NCI-H2227 treated with DMSO at 0.1 percent for 48 hours (cell line): ENCODE results near the gene CTSW.
"Not testable (repeated sequence)": the region's sequence is repeated elsewhere in the genome, so short reads cannot be mapped to it uniquely, and the experiment has no call there.

Experiments
- DNase-seq: peaks from one replicate; lab custom pipeline; 2025; lab: John Stamatoyannopoulos, UW

The CTSW gene, protein sequence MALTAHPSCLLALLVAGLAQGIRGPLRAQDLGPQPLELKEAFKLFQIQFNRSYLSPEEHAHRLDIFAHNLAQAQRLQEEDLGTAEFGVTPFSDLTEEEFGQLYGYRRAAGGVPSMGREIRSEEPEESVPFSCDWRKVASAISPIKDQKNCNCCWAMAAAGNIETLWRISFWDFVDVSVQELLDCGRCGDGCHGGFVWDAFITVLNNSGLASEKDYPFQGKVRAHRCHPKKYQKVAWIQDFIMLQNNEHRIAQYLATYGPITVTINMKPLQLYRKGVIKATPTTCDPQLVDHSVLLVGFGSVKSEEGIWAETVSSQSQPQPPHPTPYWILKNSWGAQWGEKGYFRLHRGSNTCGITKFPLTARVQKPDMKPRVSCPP

DNA sequence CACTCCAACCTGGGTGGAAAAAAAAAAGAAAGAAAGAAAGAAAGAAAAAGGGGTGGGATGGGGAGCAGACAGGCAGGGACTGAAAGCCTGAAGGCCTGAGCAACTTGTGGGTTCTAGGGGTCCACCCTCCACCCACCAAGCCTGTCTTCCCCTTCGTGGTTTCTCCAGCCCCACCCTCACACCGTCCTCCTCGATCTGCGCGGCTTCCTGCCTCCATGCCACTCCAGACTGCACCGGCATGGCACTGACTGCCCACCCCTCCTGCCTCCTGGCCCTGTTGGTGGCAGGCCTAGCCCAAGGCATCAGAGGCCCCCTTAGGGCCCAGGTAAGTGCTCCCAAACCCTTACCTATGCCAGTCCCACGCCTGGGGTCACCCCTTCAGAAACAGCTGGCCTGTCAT is at the start of gene CTSW:
Gene CTSW, plus strand, starts transcription at position 221 of the 400 bp plus-strand sequence. Its CDS starts 18 bp downstream, at position 239.
- no peak for DNase-seq

DNA sequence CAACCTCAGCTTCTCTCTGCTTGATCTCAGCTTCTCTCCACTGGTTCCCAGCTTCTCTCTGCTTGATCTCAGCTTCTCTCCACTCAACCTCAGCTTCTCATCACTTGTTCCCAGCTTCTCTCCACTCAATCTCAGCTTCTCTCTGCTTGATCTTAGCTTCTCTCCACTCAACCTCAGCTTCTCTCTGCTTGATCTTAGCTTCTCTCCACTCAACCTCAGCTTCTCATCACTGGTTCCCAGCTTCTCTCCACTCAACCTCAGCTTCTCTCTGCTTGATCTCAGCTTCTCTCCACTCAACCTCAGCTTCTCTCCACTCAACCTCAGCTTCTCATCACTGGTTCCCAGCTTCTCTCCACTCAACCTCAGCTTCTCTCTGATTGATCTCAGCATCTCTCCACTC is 47.4 kb upstream of the CTSW start:
- not testable (repeated sequence) for DNase-seq

DNA sequence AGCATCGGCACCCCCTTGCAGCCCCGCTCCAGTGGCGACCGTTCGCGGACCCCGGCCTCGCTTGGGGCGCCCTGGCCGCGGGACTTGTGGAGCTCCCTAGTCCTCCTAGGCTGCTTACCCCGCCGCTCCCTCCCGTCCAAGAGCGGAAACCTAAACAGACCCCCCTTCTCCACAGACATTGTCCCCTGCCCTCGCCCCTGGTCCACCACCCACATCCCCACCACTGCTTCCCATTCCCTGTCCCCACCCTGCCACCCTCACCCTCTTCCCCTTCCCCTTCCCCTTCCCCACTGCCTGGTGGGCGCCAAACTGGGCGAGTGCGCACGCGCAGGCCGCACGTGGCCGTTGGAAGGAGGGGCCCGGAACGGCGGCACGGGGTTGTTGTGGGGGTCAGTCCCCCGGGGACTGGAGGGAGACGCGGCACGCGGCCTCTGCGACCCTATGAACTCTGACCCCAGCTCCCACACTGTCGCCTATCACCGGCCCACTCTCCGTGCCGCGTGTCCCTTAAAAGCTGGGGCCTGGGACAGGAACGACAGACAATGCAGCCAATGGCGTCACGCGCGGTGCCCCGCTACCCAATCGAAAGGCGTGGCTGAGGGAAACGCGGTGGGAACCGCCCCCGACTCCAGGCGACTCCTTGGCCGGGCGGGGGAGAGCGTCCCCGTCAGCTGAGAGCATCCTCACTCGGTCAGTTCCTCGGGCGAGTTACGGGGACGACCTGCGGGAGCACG is 46.2 kb upstream of the CTSW start, which contains the start of gene SNX32:
Gene SNX32, plus strand, starts transcription at position 667 of the 734 bp plus-strand sequence. CDS start 103 bp downstream, outside the sequence.
- peak; percentile 95 for DNase-seq

DNA sequence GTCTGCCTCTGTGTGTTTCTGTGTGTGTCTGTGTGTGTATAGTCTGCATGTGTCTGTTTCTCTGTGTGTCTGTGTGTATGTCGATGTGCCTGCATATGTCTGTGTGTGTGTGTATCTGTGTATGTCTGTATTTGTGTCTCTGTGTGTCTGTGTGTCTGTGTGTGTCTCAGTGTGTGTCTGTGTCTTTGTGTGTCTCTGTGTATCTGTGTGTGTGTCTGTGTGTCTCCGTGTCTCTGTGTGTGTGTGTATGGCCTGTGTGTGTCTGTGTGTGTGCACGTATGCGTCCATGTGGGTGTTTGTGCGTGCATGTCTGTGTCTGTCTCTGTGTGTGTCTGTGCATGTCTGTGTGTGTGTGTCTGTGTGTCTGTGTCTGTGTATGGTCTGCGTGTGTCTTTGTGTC is 45.4 kb upstream of the CTSW start:
- no peak for DNase-seq

DNA sequence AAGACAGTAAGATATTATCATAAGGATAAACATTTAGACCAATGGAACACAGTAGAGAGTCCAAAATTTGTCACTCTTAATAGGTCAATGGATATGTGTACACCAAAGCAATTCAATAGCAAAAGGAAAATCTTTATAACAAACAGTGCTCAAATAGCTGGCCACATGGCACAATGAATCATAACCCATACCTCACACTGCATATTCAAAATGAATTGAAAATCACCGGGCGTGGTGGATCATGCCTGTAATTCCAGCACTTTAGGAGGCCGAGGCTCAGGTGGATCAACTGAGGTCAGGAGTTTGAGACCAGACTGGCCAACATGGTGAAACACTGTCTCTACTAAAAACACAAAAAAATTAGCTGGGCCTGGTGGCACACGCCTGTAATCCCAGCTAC is 37.5 kb upstream of the CTSW start:
- DNase-seq, result no peak

DNA sequence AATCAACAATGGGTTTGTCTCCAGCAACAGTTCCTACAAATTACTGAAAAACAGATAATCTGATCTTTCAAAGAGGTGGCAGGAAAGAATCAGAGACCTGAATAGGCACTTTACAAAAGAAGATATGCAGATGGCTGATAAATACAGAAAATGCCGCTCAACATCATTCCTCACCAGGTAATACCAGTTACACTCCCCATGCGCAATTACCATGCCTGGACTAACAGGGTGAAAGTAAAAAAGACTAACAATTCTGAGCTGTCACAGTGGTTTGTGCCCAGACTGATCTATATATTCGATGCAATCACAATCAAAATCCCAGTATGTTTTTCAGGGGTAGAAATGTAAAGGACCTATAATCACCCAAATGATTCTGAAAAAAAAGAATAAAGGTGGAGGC is 35.8 kb upstream of the CTSW start:
- DNase-seq, result no peak

DNA sequence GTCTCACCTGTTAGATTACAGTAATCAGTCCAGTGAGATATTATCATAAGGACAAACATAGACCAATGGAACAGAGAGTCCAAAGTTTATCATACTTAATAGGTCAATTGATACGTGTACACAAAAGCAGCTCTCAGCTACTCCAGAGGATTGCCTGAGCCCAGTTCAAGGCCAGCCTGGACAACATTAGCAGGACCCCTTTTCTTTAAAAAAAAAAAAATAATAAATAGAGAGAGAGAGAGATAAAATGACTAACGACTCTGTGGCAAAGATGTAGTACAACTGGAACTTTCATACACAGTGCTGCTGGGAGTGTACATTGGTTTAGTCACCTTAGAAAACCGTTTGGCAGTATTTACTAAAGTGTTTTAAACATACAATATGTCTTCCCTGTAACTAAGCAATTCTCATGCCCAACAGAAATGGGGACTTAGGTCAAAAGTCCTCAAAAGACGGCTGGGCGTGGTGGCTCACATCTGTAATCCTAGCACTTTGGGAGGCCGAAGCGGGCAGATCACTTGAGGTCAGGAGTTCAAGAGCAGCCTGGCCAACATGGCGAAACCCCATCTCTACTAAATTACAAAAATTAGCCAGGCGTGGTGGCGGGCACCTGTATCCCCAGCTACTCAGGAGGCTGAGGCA is 35.3 kb upstream of the CTSW start:
- no peak for DNase-seq

DNA sequence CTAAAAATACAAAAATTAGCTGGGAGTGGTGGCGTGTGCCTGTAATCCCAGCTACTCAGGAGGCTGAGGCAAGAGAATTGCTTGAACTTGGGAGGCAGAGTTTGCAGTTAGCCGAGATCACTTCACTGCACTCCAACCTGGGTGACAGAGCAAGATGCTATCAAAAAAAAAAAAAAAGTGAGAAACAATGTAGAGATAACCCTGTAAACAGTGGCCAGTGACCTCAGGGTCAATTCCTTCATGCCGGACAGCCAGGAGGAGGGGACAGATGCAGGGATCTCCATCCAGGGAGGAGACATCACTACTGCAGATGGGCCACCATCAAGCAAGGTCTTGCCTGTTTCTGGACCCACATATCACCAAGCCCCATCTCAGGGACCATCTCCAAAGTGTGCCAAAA is 31.9 kb upstream of the CTSW start:
- no peak for DNase-seq

DNA sequence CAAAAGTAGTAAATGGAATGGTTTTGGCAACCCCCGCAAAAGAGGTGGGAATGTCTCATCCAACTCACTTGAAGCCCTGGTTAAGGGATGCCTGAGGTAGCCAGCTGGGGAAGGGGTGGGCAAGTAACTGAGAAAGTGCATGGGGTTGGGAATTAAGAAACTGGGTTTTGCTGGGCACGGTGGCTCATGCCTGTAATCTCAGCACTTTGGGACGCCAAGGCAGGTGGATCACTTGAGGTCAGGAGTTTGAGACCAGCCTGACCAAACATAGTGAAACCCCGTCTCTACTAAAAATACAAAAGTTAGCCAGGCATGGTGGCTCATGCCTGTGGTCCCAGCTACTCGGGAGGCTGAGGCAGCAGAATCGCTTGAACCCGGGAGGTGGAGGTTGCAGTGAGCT is 30.9 kb upstream of the CTSW start:
- not testable (repeated sequence) for DNase-seq

DNA sequence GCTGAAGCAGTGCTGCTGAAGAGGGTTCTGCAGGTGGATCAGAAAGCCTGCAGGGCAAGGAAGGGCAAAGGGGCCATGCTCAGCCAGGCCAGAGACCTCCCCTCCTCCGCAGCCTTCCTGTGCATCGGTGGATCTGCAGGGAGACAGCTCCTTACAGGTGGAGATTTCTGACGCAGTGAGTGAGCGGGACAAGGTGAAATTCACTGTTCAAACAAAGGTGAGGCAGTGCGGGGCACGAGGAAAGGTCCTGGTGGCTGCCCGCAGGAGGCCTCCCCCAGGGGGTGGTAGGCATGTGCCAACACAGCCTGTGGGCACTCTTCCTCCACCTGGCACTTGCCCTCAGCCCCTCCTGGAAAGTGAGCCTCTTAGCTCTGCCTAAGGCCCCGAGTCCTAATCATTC is 30.3 kb upstream of the CTSW start:
- DNase-seq, result no peak

DNA sequence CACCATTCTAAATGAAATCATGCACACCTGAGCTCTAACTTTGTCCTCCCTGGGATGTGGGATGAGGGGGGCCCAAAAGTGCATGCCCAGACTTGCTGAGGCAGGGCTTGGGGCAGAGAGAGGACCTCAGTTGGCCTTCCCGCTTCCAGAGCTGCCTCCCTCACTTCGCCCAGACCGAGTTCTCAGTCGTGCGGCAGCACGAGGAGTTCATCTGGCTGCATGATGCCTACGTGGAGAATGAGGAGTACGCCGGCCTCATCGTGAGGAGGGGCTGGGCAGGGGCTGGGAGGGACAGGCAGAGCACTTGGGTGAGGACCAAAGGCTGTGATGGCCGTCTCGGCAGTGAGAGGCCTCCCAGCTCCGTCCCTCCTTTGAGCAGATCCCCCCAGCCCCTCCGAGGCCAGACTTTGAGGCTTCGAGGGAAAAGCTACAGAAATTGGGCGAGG is 29.8 kb upstream of the CTSW start:
- DNase-seq, result no peak

DNA sequence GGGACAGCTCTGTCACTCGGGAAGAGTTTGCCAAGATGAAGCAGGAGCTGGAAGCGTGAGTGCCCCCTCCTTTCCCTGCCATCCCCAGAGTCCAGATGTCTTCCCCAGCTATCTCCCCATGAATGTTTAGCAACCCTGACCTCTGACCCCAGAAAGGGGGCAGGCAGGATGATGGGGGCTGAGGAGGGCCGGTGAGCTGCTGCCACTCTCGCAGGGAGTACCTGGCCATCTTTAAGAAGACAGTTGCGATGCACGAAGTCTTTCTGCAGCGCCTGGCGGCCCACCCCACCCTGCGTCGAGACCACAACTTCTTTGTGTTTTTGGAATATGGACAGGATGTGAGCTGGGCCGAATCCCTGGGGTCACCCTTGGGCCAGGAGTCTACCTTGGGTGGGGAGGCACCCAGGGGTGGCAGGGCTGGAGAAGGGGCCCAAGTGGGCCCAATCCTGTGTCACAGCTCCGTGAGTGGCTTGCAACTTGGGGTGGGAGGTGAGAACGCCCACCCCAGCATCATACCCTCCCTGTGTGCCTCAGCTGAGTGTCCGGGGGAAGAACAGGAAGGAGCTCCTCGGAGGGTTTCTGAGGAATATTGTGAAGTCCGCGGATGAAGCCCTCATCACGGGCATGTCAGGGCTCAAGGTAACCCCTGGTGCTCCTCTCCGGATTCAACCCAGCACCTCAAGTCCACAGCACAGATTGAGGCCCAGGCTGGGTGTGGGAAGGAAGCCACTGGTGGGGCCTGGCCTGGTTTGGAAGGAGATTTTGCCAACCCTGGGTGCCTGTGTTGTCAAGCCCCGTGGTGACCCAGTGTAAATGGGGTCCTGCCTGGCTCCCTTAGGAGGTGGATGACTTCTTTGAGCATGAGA is 29.2 kb upstream of the CTSW start:
- no peak for DNase-seq

DNA sequence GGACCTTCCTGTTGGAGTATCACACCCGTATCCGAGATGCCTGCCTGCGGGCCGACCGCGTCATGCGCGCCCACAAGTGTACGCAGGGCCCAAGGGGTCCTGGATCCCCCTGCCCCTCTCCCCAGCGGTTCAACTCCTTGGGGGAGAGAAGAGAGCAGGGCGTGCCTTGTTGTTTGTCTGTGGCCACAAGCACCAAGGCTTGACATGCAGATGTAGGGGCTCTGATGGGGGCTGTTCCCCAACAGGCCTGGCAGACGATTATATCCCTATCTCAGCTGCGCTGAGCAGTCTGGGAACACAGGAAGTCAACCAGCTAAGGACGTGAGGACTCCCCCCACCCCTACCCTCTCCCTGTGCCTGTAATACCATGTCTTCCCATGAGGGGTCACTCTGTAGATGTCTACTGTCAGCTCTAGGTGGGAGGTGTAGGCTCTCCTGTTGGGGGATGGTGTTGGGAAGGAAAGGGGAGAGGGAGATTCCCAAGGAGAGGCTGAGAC is 28.5 kb upstream of the CTSW start:
- DNase-seq, result no peak

DNA sequence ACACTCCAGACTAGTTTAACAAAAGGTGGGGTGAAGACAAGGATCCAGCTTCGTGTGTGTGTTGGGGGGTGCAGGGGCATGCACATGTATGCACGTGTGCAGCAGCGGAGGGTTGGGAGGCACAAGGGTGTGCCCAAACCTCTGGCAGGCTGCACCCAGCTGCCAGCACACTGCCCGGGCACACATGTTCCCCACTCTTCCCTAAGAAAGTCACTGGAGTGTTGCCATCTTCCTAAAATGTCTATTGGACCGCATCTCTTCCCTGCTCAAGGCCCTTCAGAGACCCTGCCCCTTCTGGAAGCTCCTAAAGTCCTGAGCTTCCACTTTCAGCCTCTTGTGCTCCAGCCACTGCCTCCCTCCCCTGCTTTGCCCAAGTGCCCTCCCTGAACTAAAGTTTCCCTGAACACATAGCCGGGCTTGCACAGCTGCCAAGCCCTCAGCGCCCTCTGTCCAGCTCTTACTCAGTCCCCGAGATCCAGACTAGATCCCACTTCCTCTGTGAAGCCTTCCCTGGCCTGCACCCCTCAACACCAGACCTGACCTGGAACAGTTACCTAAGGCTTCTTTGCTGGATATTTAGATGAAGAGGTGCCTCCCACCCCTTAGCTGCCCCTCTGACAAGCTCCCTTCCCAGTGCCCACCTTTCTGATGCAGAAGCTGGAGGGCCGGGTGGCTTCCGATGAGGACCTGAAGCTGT is 27.7 kb upstream of the CTSW start:
- DNase-seq, result no peak

DNA sequence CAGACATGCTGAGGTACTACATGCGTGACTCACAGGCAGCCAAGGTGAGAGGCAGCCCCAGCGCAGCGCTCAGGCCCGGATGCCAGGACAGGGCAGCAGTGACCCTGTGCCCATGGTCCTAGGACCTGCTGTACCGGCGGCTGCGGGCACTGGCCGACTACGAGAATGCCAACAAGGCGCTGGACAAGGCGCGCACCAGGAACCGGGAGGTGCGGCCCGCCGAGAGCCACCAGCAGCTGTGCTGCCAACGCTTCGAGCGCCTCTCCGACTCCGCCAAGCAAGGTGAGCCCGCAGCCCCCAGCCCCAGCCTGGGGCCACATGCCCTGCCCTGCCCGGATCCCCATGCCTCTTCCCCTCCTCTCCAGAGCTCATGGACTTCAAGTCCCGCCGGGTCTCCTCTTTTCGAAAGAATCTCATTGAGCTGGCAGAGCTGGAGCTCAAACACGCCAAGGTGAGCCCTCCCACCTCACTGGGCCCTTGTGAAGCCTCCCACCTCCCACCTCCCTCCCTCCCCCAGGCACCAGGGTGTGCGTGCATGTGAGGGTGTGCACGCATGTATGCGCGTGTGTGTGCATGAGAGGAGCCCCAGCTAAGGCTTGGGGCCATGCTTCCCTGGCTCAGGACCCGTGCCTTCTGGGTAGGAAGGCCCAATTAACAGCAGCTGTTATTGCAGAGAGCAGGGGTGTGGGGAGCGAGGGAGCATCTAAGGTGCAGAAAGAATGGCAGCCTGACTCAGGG is 27.0 kb upstream of the CTSW start:
- DNase-seq, result no peak

DNA sequence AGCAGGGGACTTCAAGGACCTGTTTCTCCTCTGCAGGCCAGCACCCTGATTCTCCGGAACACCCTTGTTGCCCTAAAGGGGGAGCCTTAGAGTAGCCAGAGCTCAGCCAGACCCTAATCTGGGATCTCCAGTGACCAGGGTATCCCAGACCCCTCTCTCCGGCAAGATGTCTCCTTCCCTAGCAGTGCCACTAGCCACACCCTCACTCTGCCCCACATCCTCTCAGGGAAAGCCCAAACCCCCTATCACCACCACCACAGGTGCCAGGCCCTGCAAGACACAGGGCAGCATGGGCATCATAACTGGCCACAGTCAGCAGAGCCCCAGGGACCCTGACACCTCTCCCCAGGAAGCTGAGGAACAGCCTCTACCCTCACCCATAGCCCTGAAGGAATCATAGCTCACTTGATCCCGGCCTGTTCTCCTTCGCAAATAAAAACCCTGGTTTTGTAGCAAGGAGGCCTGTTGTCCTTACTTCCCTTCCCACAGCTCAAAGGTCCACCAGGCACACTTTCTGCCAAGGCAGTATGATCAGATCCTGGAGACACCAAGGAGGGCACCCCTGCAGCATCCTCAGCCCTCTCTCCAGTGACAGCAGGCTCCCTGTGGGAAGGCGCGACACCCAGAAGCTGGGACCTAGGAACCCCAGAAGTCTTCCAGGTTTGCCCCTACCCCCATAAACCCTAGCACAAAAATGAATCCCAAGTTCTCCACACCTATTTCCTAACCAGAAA is 26.2 kb upstream of the CTSW start:
- no peak for DNase-seq

DNA sequence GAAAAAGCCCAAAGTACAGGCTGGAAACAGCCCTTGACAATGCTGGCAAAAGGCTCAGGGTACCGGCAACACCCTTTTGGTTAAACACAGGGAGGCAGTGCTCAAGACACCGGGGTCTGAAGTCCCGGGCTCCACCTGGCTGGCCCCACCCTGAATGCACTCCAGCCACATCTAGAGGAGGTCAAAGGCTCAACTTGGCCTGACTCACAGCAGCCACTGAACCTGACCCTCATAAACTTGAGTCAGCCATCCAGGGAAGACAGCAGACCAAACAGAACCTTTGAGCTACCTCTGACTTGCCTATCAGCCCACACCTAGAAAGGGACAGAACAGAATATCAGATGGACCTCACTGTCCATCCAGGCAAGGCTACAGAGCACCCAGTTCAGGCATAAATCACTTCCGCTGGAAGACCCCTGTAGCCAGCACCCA is 25.5 kb upstream of the CTSW start:
- no peak for DNase-seq

DNA sequence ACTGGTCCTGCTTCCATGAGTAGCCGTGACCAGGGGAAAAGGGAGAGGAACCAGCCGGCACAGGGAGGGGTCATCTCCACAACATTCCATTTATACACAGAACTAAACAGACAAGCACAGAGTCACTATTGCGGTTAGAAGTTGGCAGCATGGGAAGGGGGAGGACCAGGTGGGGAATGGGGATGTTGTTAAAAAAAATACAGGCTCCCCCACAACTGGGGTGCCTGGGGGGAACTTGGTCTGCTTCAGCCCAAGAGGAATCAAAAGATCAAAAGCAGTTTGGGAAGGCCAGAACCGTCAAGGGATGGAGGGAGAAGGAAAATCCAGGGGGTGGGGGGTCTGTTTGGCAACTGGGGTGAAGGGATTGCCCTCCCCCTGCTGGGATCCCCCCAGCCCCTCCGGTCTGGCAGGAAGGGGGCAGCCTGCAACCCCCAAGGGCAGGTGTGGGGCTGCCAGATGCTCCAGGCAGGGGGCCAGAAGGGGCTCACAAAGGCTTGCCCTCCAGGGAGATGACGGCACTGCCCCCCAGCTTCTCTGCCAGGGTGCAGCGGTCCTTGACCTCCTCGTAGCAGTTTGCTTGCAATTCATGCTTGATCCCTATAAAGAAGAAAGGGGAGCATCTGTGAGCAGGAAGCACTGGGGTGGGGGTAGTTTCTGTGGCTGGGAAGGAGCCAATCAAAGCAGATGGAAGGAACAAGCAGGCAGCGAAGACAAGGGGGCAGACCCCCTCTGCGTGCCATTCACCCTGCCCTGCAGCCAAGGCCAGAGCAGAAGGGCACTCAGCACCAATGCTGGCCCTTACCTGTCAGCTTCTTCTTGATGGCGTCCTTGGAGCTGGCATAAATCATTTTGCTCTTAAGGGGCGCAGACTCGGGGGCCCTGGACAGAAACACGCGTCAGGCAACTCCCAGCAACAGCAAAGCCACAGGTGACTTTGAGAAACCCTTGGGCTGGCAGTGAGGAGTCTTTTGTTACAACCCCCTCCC is 24.5 kb upstream of the CTSW start:
- no peak for DNase-seq
